ENCODE measurements around the gene EHMT1. TPM values are rescaled to one million over a fixed set of nuclear protein-coding genes. Genes with fewer than 3 reads are reported as not detected.

EHMT1 gene
- total and polyA plus RNA-seq, 9 of the 15 experiments (the other 6 are each of a cell fraction or from before 2014, with no cell fraction given), result 2.2 to 76.0 (median 36.4) TPM

DNA sequence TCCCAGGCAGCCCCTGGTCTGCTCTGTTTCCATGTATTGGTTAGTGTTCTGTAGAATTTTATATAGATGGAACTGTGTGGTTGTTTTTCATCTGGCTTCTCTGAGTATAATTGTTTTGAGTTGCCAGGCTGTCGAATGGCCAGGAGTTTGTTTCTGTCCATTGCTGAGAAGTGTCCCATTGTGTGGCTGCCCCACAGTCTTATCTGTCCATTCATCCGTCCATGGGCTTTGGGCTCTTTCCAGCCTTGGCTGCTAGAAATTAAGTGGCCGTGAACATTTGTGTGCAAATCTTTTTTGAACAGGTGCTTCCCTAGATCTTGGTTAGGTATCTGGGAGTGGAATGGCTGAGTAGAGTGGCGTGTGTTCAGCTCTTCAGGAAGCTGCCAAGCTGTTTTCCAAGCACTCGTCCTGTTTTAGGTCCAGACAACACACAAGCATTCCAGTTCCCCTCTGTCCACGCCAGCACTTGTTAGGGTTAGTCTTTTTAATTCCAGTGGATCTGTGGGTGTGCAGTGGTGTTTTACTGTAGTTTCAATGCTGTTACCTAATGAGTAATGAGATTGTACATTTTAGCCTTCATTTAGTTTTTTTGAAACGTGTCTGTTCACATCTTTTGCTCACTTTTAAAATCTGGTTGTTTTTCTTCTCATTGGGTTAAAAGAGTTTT, 136.6 kb downstream of the EHMT1 start (continued):
- TF ChIP-seq, protein P1, sequence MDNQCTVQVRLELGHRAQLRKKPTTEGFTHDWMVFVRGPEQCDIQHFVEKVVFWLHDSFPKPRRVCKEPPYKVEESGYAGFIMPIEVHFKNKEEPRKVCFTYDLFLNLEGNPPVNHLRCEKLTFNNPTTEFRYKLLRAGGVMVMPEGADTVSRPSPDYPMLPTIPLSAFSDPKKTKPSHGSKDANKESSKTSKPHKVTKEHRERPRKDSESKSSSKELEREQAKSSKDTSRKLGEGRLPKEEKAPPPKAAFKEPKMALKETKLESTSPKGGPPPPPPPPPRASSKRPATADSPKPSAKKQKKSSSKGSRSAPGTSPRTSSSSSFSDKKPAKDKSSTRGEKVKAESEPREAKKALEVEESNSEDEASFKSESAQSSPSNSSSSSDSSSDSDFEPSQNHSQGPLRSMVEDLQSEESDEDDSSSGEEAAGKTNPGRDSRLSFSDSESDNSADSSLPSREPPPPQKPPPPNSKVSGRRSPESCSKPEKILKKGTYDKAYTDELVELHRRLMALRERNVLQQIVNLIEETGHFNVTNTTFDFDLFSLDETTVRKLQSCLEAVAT (IDR thresholded peaks at IDR 0.05), result no peak
- TF ChIP-seq NR2C1 (IDR thresholded peaks at IDR 0.05) (no peak), NR2C1 (tag; IDR thresholded peaks at IDR 0.05) (no peak), DNMT1 (IDR thresholded peaks at IDR 0.05) (no peak), CBX5 (IDR thresholded peaks at IDR 0.05; ENCODE audit: borderline replicate concordance, low read depth) (0 out of 2 replicates have a peak, but pooled peaks have one; percentile 30), ZNF184 (CRISPR knock-in tag; IDR thresholded peaks at IDR 0.05) (peak; percentile 99), PHF20 (IDR thresholded peaks at IDR 0.05; ENCODE audit: partially characterized antibody) (no peak), CREBBP (IDR thresholded peaks at IDR 0.05; ENCODE audit: low read depth, low read length) (no peak), BCOR (IDR thresholded peaks at IDR 0.05) (peak; percentile 31; the same call in 1 of the 2 replicates)

DNA sequence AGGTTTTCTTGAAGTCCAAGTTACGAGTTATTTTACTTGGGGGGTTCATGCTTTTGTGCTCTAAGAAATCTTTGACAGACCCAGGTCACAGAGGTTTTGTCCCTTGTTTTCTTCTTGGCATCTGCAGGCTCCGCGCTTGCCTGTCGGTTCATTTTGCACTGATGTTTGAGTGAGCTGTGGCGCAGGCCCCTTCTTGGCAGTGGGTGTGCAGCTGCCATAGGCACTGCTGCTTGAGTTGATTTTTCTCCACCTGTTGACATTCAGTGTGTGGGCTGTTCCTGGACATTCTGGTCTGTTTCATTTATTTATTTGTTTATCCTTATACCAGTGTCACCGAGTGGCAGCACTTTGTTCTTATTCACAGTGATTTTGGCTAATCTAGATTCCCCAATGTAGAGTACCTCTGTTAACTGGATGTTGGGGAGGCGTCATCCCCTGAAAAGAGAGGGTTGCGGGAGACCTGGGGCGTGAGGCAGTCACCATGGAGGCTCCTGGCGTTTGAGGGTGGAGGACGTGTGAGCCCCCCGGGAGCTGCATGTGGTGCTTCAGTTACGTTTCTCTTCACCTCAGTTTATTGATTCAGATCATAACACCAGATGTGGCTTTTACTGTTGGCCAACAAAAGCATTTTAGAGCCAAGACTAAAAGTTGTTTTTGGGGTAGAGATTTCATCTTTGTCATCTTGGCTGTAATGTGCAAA, 137.4 kb downstream of the EHMT1 start:
- H2AFZ ChIP-seq (ENCODE audit: low read depth, low read length), result no peak overlapping the region
- no peaks in the 10 kb centered on the region for H3K27me3 ChIP-seq (ENCODE audit: control insufficient read depth in 2 of 2, insufficient read depth in 2 of 2, low read length in 2 of 2)
- no peak overlapping the region for H3K9ac ChIP-seq (ENCODE audit: insufficient read depth in 1 of 2, low read depth in 2 of 2, low read length in 2 of 2)
- CTCF ChIA-PET (ENCODE audit: low intra/inter-chr PET ratio), result no interaction called here
- H3K4me1 ChIP-seq (replicated peaks in 1 of 2; ENCODE audit: control insufficient read depth in 2 of 2, insufficient read depth in 2 of 2, low read length in 2 of 2), result peaks cover 0 to 10% of the 10 kb centered on the region in 2 experiments; a peak in 1 of 5 replicates
- intact Hi-C loops (cut with micrococcal nuclease) (no loop called here), in situ Hi-C loops (cut with MboI) (no loop called here)
- DNase-seq (ENCODE audit: extremely low read depth in 1 of 4, low spot score in 3 of 4) (no peak), ATAC-seq (no peak), FAIRE-seq (no peak)
- no peak overlapping the region for H3K4me3 ChIP-seq
- peaks cover 89% of the 10 kb centered on the region for H3K36me3 ChIP-seq (ENCODE audit: control insufficient read depth, insufficient read depth, low read length)
- WGBS (ENCODE audit: insufficient coverage, low coverage, missing lambda C conversion rate), result 94% methylated on average over 13 of the region's 13 CpGs
- H3K27ac ChIP-seq (ENCODE audit: extremely low read depth, low read depth, low read length), result no peak overlapping the region
- BruUV-seq (replicated peaks), result no TSS peak
- no peak overlapping the region for H3K4me2 ChIP-seq (ENCODE audit: insufficient read depth, low read length)
- peaks cover 3% of the 10 kb centered on the region; the same call in 2 of the 3 replicates for H3K79me2 ChIP-seq (ENCODE audit: control insufficient read depth, insufficient read depth, low read length)
- no peaks in the 10 kb centered on the region for H3K9me1 ChIP-seq (ENCODE audit: control insufficient read depth, insufficient read depth, low read length)
- POLR2A ChIA-PET, result no interaction called here
- no peaks in the 10 kb centered on the region; the same call in 1 of the 2 replicates for H4K20me1 ChIP-seq (replicated peaks; ENCODE audit: control insufficient read depth, insufficient read depth, low read length)
- H3K9me3 ChIP-seq (replicated peaks; ENCODE audit: control insufficient read depth, insufficient read depth, low read depth, low read length), result no peaks in the 10 kb centered on the region
- TF ChIP-seq POLR3A (IDR thresholded peaks at IDR 0.05; ENCODE audit: borderline replicate concordance, extremely low read depth, insufficient read depth, insufficient read length) (no peak), ZNF589 (CRISPR knock-in tag; IDR thresholded peaks at IDR 0.05; ENCODE audit: low read depth) (no peak), OTX1 (CRISPR knock-in tag; IDR thresholded peaks at IDR 0.05) (no peak), ZNF408 (CRISPR knock-in tag; IDR thresholded peaks at IDR 0.05; ENCODE audit: low read depth) (no peak)
- TF ChIP-seq, protein P2, sequence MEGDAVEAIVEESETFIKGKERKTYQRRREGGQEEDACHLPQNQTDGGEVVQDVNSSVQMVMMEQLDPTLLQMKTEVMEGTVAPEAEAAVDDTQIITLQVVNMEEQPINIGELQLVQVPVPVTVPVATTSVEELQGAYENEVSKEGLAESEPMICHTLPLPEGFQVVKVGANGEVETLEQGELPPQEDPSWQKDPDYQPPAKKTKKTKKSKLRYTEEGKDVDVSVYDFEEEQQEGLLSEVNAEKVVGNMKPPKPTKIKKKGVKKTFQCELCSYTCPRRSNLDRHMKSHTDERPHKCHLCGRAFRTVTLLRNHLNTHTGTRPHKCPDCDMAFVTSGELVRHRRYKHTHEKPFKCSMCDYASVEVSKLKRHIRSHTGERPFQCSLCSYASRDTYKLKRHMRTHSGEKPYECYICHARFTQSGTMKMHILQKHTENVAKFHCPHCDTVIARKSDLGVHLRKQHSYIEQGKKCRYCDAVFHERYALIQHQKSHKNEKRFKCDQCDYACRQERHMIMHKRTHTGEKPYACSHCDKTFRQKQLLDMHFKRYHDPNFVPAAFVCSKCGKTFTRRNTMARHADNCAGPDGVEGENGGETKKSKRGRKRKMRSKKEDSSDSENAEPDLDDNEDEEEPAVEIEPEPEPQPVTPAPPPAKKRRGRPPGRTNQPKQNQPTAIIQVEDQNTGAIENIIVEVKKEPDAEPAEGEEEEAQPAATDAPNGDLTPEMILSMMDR (IDR thresholded peaks at IDR 0.05 in 2 of 3, conservative IDR thresholded peaks at IDR 0.05 in 1 of 3; ENCODE audit: insufficient read depth in 2 of 3, low read depth in 1 of 3, low read length in 3 of 3), result no peak
- TF ChIP-seq, protein P3, sequence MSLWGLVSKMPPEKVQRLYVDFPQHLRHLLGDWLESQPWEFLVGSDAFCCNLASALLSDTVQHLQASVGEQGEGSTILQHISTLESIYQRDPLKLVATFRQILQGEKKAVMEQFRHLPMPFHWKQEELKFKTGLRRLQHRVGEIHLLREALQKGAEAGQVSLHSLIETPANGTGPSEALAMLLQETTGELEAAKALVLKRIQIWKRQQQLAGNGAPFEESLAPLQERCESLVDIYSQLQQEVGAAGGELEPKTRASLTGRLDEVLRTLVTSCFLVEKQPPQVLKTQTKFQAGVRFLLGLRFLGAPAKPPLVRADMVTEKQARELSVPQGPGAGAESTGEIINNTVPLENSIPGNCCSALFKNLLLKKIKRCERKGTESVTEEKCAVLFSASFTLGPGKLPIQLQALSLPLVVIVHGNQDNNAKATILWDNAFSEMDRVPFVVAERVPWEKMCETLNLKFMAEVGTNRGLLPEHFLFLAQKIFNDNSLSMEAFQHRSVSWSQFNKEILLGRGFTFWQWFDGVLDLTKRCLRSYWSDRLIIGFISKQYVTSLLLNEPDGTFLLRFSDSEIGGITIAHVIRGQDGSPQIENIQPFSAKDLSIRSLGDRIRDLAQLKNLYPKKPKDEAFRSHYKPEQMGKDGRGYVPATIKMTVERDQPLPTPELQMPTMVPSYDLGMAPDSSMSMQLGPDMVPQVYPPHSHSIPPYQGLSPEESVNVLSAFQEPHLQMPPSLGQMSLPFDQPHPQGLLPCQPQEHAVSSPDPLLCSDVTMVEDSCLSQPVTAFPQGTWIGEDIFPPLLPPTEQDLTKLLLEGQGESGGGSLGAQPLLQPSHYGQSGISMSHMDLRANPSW (CRISPR knock-in tag; IDR thresholded peaks at IDR 0.05), result no peak
